Uterus (tissue), 2 donors: Measurements from ENCODE around the gene PGM3.

Experiments
- CTCF ChIP-seq, 4 experiments: fragments of 200-600 bp in 2 of 4; fragments of 450-650 bp in 2 of 4; sonication (generic) in 2 of 4; IDR thresholded peaks; one replicate each; pipeline ENCODE4 v1.5.1; 2016 to 2019; ENCODE audit warnings: antibody characterized with exemption in 4 of 4, mild to moderate bottlenecking in 2 of 4, moderate library complexity in 1 of 4
- POLR2A ChIP-seq, 2 donors: fragments of 450-650 bp; IDR thresholded peaks; one replicate each; pipeline ENCODE4 v1.6.1; 2016; ENCODE audit warnings: antibody characterized with exemption in 2 of 2, mild to moderate bottlenecking in 1 of 2, moderate library complexity in 1 of 2

GRCh38 chr6:83192456-83192855 lies 609 bp downstream of the PGM3 start:
- TF ChIP-seq CTCF (IDR thresholded peaks at IDR 0.05): no peak
- no peak for TF ChIP-seq POLR2A (IDR thresholded peaks at IDR 0.05)
